ENCODE measurements around the gene ATL1.

DNA sequence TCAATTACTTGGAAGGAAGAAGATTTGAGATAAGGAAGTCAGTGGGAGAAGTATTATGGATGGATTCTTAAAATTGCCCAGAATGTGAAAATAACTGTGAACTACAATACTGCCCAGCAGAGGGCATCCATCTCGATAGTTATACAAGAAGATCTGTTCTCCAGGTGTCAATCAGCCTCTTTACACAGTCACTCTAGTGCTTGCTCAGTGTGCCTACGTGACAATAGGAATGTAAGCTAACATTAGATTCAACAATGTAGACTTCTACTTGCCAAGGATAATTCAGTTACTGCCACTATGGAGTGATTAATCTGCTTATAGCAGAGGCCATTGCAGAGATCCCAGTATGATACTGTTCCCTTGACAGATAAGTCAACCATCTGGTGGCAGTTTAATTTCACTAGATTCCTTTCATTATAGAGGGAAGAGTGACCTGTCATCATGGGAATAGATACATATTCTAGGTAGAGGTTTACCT lies 17.0 kb upstream of the ATL1 start:
- TF ChIP-seq, protein P1, sequence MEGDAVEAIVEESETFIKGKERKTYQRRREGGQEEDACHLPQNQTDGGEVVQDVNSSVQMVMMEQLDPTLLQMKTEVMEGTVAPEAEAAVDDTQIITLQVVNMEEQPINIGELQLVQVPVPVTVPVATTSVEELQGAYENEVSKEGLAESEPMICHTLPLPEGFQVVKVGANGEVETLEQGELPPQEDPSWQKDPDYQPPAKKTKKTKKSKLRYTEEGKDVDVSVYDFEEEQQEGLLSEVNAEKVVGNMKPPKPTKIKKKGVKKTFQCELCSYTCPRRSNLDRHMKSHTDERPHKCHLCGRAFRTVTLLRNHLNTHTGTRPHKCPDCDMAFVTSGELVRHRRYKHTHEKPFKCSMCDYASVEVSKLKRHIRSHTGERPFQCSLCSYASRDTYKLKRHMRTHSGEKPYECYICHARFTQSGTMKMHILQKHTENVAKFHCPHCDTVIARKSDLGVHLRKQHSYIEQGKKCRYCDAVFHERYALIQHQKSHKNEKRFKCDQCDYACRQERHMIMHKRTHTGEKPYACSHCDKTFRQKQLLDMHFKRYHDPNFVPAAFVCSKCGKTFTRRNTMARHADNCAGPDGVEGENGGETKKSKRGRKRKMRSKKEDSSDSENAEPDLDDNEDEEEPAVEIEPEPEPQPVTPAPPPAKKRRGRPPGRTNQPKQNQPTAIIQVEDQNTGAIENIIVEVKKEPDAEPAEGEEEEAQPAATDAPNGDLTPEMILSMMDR (conservative IDR thresholded peaks at IDR 0.05; ENCODE audit: low read depth in 2 of 2): peak; percentile 70
- TF ChIP-seq EZH2 (IDR thresholded peaks at IDR 0.05; ENCODE audit: low read depth, unreplicated experiment) (no peak), POLR2AphosphoS5 (IDR thresholded peaks at IDR 0.05; ENCODE audit: low read depth) (no peak), CREB1 (CRISPR knock-in tag; IDR thresholded peaks at IDR 0.05; ENCODE audit: low read depth) (no peak), ZNF114 (CRISPR knock-in tag; IDR thresholded peaks at IDR 0.05) (no peak), STAT1 (IDR thresholded peaks at IDR 0.05; ENCODE audit: unreplicated experiment) (no peak), EZH2phosphoT487 (IDR thresholded peaks at IDR 0.05; ENCODE audit: unreplicated experiment) (no peak), JUNB (IDR thresholded peaks at IDR 0.05; ENCODE audit: unreplicated experiment) (no peak), ZNF331 (CRISPR knock-in tag; IDR thresholded peaks at IDR 0.05; ENCODE audit: low read depth) (no peak)
- TF ChIP-seq, protein P2, sequence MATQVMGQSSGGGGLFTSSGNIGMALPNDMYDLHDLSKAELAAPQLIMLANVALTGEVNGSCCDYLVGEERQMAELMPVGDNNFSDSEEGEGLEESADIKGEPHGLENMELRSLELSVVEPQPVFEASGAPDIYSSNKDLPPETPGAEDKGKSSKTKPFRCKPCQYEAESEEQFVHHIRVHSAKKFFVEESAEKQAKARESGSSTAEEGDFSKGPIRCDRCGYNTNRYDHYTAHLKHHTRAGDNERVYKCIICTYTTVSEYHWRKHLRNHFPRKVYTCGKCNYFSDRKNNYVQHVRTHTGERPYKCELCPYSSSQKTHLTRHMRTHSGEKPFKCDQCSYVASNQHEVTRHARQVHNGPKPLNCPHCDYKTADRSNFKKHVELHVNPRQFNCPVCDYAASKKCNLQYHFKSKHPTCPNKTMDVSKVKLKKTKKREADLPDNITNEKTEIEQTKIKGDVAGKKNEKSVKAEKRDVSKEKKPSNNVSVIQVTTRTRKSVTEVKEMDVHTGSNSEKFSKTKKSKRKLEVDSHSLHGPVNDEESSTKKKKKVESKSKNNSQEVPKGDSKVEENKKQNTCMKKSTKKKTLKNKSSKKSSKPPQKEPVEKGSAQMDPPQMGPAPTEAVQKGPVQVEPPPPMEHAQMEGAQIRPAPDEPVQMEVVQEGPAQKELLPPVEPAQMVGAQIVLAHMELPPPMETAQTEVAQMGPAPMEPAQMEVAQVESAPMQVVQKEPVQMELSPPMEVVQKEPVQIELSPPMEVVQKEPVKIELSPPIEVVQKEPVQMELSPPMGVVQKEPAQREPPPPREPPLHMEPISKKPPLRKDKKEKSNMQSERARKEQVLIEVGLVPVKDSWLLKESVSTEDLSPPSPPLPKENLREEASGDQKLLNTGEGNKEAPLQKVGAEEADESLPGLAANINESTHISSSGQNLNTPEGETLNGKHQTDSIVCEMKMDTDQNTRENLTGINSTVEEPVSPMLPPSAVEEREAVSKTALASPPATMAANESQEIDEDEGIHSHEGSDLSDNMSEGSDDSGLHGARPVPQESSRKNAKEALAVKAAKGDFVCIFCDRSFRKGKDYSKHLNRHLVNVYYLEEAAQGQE (IDR thresholded peaks at IDR 0.05; ENCODE audit: unreplicated experiment): no peak
- TF ChIP-seq, protein P3, sequence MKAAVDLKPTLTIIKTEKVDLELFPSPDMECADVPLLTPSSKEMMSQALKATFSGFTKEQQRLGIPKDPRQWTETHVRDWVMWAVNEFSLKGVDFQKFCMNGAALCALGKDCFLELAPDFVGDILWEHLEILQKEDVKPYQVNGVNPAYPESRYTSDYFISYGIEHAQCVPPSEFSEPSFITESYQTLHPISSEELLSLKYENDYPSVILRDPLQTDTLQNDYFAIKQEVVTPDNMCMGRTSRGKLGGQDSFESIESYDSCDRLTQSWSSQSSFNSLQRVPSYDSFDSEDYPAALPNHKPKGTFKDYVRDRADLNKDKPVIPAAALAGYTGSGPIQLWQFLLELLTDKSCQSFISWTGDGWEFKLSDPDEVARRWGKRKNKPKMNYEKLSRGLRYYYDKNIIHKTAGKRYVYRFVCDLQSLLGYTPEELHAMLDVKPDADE (IDR thresholded peaks at IDR 0.05): no peak

Data from GM23338 (cell line).